Body of pancreas (tissue), 4 donors: ENCODE data around the gene PLRG1. TPM values are rescaled to one million over a fixed set of nuclear protein-coding genes. Genes with fewer than 3 reads are reported as not detected.

Experiments
- ATAC-seq: fragments of 150-250 bp; one replicate; pipeline ENCODE4 v1.9.1; 2016
- DNase-seq, 4 donors: peaks; one replicate each; pipeline ENCODE4 v3.0.0-alpha.2; 2019
- H3K27ac ChIP-seq, 4 donors: fragments of 200-600 bp; sonication (generic); 1 replicate in 3 of 4; 2 replicates in 1 of 4; pipeline versions ENCODE4 v1.5.1 to v1.6.1; 2016 to 2019; ENCODE audit warnings: mild to moderate bottlenecking in 1 of 4, mixed read lengths in 1 of 4, moderate library complexity in 1 of 4
- H3K27me3 ChIP-seq, 2 donors: fragments of 200-600 bp; sonication (generic); one replicate each; pipeline ENCODE4 v1.6.0; 2016; ENCODE audit warnings: mild to moderate bottlenecking in 1 of 2
- H3K36me3 ChIP-seq, 2 donors: fragments of 200-600 bp; sonication (generic); replicated peaks in 1 of 2; 2 replicates each; pipeline ENCODE4 v1.5.1; 2016; ENCODE audit warnings: low read depth in 2 of 2; ENCODE audit not compliant: insufficient read depth in 1 of 2
- H3K4me1 ChIP-seq: fragments of 200-600 bp; sonication (generic); one replicate; pipeline ENCODE4 v1.6.0; 2016
- H3K4me3 ChIP-seq, 2 donors: fragments of 200-600 bp; sonication (generic); 1 replicate in 1 of 2; 2 replicates in 1 of 2; pipeline ENCODE4 v1.5.1; 2016 to 2019
- H3K9me3 ChIP-seq, 3 donors: fragments of 200-600 bp; sonication (generic); 1 replicate in 2 of 3; 2 replicates in 1 of 3; pipeline ENCODE4 v1.5.1; 2016
- POLR2A ChIP-seq, 3 donors: fragments of 450-650 bp; IDR thresholded peaks; one replicate each; pipeline ENCODE4 v1.6.1; 2016; ENCODE audit warnings: antibody characterized with exemption in 3 of 3, mild to moderate bottlenecking in 2 of 3
- WGBS, 2 donors: methylation state at CpG; one replicate each; pipeline ENCODE4 v1.1.5; 2017; 5-methylcytosine and 5-hydroxymethylcytosine counted together
- intact Hi-C: fragments of 100-400 bp; cut with DNase I; formaldehyde crosslinking; loops from one replicate; pipeline ENCODE4 v1.15.1; 2023
- total RNA-seq, 2 donors: library from RNA; depleted of rRNA; stranded (reverse); fragments of >200 nt; gene quantifications; one replicate each; pipeline ENCODE4 v1.1.0, GENCODE V29; 2016
- TF ChIP-seq, protein P1 (sequence below), 7 experiments: fragments of 450-650 bp in 4 of 7; fragments of 200-600 bp in 3 of 7; sonication (generic) in 3 of 7; IDR thresholded peaks; one replicate each; pipeline ENCODE4 v1.5.1; 2016 to 2019; ENCODE audit warnings: antibody characterized with exemption in 7 of 7

Gene PLRG1
- total RNA-seq, 2 donors from 2014 or later: 15.2 to 25.2 TPM

DNA sequence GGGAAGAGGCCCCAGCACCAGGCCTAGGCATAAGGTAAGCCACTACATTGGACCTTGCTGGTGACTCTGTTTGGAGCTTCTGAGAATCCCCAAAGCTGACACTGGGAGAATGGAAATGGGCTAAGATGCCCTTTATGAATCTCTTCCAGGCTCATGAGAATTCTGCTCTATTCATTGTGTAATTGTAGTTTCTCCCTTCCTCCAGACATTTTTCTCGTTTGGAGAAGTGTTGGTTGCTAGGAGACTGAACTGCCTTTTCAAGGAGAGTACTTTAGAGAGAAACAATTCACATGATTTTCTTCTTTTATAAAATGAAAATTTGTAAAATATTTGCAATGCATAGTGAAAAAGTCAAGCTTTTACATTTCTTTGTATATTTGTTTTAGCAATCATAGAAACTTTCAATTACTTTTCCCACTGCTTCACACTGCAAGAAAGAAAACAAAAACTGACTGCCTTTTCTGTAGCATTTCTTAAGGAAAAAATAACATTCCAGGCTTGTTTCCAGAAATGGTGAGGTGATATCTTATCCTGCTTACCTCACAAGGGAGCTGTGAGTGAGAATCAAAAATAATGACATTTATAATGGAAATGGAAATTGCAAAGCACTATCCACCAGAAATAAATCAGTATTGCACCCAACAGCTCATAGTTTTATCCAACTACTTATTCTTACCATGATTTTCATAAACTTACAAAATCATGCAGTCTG lies 33.7 kb downstream of the PLRG1 start:
- TF ChIP-seq POLR2A (IDR thresholded peaks at IDR 0.05): no peak
- TF ChIP-seq, protein P1, sequence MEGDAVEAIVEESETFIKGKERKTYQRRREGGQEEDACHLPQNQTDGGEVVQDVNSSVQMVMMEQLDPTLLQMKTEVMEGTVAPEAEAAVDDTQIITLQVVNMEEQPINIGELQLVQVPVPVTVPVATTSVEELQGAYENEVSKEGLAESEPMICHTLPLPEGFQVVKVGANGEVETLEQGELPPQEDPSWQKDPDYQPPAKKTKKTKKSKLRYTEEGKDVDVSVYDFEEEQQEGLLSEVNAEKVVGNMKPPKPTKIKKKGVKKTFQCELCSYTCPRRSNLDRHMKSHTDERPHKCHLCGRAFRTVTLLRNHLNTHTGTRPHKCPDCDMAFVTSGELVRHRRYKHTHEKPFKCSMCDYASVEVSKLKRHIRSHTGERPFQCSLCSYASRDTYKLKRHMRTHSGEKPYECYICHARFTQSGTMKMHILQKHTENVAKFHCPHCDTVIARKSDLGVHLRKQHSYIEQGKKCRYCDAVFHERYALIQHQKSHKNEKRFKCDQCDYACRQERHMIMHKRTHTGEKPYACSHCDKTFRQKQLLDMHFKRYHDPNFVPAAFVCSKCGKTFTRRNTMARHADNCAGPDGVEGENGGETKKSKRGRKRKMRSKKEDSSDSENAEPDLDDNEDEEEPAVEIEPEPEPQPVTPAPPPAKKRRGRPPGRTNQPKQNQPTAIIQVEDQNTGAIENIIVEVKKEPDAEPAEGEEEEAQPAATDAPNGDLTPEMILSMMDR (IDR thresholded peaks at IDR 0.05): no peak
- Histone ChIP-seq H3K36me3 (no peaks in the 10 kb centered on the region), H3K27me3 (no peaks in the 10 kb centered on the region), H3K27ac (no peak overlapping the region), H3K4me1 (no peaks in the 10 kb centered on the region), H3K9me3 (no peaks in the 10 kb centered on the region), H3K4me3 (no peak overlapping the region)
- WGBS, 2 donors: 11 to 12% methylated on average over 1 of the region's 1 CpG
- ATAC-seq (no peak), DNase-seq (no peak)
- intact Hi-C loops: no loop called here

DNA sequence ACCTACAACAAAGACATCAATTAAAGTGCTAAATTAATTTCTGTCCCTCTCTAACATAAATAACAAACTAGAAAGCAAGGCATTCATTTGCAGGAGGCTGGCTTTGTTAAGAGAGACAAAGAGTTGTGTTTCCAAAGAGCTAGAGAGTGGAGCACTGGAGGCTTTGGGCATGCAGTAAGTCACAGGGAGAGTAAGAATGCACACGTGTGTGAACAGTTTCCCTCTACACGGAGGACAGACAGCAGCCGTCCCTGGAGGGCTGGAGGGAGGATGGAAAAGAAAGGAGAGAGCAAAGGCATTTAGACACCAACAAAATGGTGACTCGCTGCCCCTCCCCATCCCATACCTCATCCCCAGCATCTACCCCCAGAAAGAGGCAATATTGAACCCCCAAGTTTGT lies 38.2 kb downstream of the PLRG1 start:
- intact Hi-C loops: no loop called here
- no peak overlapping the region for H3K4me3 ChIP-seq
- TF ChIP-seq, protein P1 (IDR thresholded peaks at IDR 0.05): no peak
- no peak for TF ChIP-seq POLR2A (IDR thresholded peaks at IDR 0.05)
- H3K4me1 ChIP-seq: no peaks in the 10 kb centered on the region
- H3K27me3 ChIP-seq: no peaks in the 10 kb centered on the region
- whole genome bisulfite sequencing, 2 donors: 47 to 63% methylated on average over 4 of the region's 4 CpGs
- H3K36me3 ChIP-seq: no peaks in the 10 kb centered on the region
- ATAC-seq (no peak), DNase-seq (no peak)
- no peaks in the 10 kb centered on the region for H3K9me3 ChIP-seq
- H3K27ac ChIP-seq: no peak overlapping the region

DNA sequence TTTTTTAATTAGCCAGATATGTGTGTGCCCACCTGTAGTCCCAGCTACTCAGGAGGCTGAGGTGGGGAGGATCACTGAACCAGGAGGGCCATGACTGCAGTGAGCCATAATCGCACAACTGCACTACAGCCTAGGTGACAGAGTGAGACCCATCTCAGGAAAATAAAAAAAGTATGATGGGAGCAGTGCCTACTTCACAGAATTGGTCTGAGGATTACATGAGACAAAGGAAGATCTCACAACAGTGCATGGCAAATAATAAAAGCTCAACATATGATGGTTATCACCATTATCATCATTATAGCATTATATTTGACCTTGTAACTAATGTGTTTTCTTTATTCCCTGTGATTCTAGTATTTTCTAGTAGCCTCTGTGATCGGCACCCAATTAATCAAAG lies 38.7 kb downstream of the PLRG1 start:
- intact Hi-C loops: no loop called here
- no peaks in the 10 kb centered on the region for H3K36me3 ChIP-seq
- ATAC-seq (no peak), DNase-seq (no peak)
- no peaks in the 10 kb centered on the region for H3K4me1 ChIP-seq
- TF ChIP-seq, protein P1 (IDR thresholded peaks at IDR 0.05): no peak
- TF ChIP-seq POLR2A (IDR thresholded peaks at IDR 0.05): no peak
- H3K27ac ChIP-seq: no peak overlapping the region
- no peak overlapping the region for H3K4me3 ChIP-seq
- no peaks in the 10 kb centered on the region for H3K9me3 ChIP-seq
- no peaks in the 10 kb centered on the region for H3K27me3 ChIP-seq
- 49 to 57% methylated on average over 2 of the region's 2 CpGs for WGBS, 2 donors

DNA sequence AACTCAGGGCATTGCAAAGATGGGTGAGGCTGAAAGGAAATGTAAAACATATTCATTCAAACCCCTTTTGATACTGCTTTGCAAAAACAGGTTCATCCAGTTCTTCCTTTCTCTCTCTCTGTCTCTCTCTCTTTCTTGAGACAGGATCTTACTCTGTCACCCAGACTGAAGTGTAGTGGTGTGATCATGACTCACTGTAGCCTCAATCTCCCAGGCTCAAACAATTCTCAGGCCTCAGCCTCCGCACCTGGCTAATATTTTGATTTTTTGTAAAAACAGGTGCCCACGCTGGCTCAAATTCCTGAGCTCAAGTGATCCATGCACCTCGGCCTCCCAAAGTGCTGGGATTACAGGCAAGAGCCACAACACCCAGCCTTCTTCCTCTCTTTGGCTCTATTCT lies 43.0 kb downstream of the PLRG1 start:
- Histone ChIP-seq H3K4me3 (no peak overlapping the region), H3K9me3 (no peaks in the 10 kb centered on the region), H3K27me3 (no peaks in the 10 kb centered on the region), H3K36me3 (no peaks in the 10 kb centered on the region), H3K27ac (no peak overlapping the region), H3K4me1 (no peaks in the 10 kb centered on the region)
- TF ChIP-seq, protein P1 (IDR thresholded peaks at IDR 0.05): no peak
- TF ChIP-seq POLR2A (IDR thresholded peaks at IDR 0.05): no peak
- intact Hi-C loops: no loop called here
- DNase-seq (no peak), ATAC-seq (no peak)
- WGBS, 2 donors: 75 to 83% methylated on average over 3 of the region's 3 CpGs

DNA sequence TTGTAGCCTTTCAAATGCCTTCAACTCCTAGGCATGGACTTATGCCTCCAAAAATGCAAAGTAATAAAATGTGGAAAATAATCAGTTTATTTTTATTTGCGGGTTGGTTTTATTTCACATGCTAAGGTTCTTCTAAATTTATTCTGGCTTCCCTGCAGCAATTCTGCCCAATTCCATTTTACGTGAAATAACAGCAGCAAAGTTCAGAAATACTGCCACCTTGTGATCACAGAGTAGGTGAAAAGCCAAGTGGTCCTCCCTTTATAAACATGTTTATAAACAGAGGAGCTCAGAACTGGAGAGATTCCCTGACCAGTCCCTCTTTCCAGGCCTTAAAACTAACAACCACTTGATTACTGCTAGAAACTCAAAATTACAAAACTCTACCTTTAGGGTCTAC lies 43.9 kb downstream of the PLRG1 start:
- Histone ChIP-seq H3K9me3 (no peaks in the 10 kb centered on the region), H3K27me3 (no peaks in the 10 kb centered on the region), H3K27ac (no peak overlapping the region), H3K4me3 (no peak overlapping the region), H3K4me1 (no peaks in the 10 kb centered on the region), H3K36me3 (no peaks in the 10 kb centered on the region)
- DNase-seq (no peak), ATAC-seq (no peak)
- TF ChIP-seq, protein P1 (IDR thresholded peaks at IDR 0.05): peak in 6 of 7 experiments; percentile 19 to 46 (median 33)
- TF ChIP-seq POLR2A (IDR thresholded peaks at IDR 0.05): no peak
- intact Hi-C loops: no loop called here
- WGBS, 2 donors: 18 to 19% methylated on average over 2 of the region's 2 CpGs
